Measurements from ENCODE around the gene ELF4. TPM values are rescaled to one million over a fixed set of nuclear protein-coding genes. Genes with fewer than 3 reads are reported as not detected.

Gene ELF4
- 13.4 and 15.6 TPM in 2 replicates for total RNA-seq

GRCh38 chrX:130110379-130111219 is at the start of gene ELF4:
TSS of gene ELF4 (minus strand) at chrX:130110497. CDS start at chrX:130081330, 29,167 bp downstream.

Other genes starting within 250 kb of the ELF4 start
- 12.7 and 14.8 TPM in 2 replicates for gene UTP14A, start 204.3 kb downstream of the ELF4 start, total RNA-seq
- 5.5 and 6.3 TPM in 2 replicates for gene BCORL1, start 127.9 kb downstream of the ELF4 start, total RNA-seq
- gene AIFM1, start 55.3 kb upstream of the ELF4 start, total RNA-seq: 12.1 and 16.4 TPM in 2 replicates
- gene RAB33A, start 61.5 kb upstream of the ELF4 start, total RNA-seq: 5.1 and 9.0 TPM in 2 replicates
- 2.2 and 2.6 TPM in 2 replicates for gene ZNF280C, start 158.4 kb upstream of the ELF4 start, total RNA-seq
- gene SLC25A14, start 229.4 kb upstream of the ELF4 start, total RNA-seq: 8.5 and 9.9 TPM in 2 replicates

Data from smooth muscle cell of the pulmonary artery (primary cell).